ENCODE data around the gene CHTF8. TPM values are rescaled to one million over a fixed set of nuclear protein-coding genes. Genes with fewer than 3 reads are reported as not detected.
A peak's percentile ranks its signal among the peaks of the same experiment; 100 is the strongest.

Gene CHTF8
- total RNA-seq, 2 donors from 2014 or later = 49.4 to 60.5 TPM

- Histone ChIP-seq H3K27me3 (no peaks in the 10 kb centered on the region), H3K9me3 (no peaks in the 10 kb centered on the region), H3K36me3 (no peaks in the 10 kb centered on the region), H3K4me3 (peak within 1 kb of the TSS; percentile 50 to 61), H3K27ac (no peak within 1 kb of the TSS), H3K4me1 (peaks cover 0 to 30% of the 10 kb centered on the region in 2 donors)
- DNase-seq (ENCODE audit: low spot score) = no peak
- peak in 1 of 2 donors; percentile 41 for TF ChIP-seq CTCF (IDR thresholded peaks at IDR 0.05)
Observed at GRCh38 chr16:69105501-69106361, 26.7 kb downstream of the CHTF8 start, which contains the start of gene HAS3. TSS of gene HAS3 (plus strand) at chr16:69105653. CDS start at chr16:69109396, 3,743 bp downstream.

GRCh38 chr16:69100071-69100691 is 32.2 kb downstream of the CHTF8 start:
- Histone ChIP-seq H3K4me1 (peaks cover 0 to 2% of the 10 kb centered on the region in 2 donors), H3K27ac (no peak overlapping the region), H3K27me3 (no peaks in the 10 kb centered on the region), H3K9me3 (no peaks in the 10 kb centered on the region), H3K4me3 (no peak overlapping the region), H3K36me3 (no peaks in the 10 kb centered on the region)
- TF ChIP-seq CTCF (IDR thresholded peaks at IDR 0.05) = no peak
- no peak for DNase-seq (ENCODE audit: low spot score)

- TF ChIP-seq CTCF (IDR thresholded peaks at IDR 0.05) = no peak
- no peak for DNase-seq (ENCODE audit: low spot score)
- Histone ChIP-seq H3K27me3 (no peaks in the 10 kb centered on the region), H3K4me1 (no peaks in the 10 kb centered on the region), H3K36me3 (no peaks in the 10 kb centered on the region), H3K4me3 (no peak overlapping the region), H3K9me3 (no peaks in the 10 kb centered on the region), H3K27ac (no peak overlapping the region)
Observed at GRCh38 chr16:69095193-69095592, 37.2 kb downstream of the CHTF8 start.

- no peak for TF ChIP-seq CTCF (IDR thresholded peaks at IDR 0.05)
- Histone ChIP-seq H3K4me1 (no peaks in the 10 kb centered on the region), H3K36me3 (no peaks in the 10 kb centered on the region), H3K4me3 (no peak overlapping the region), H3K27ac (no peak overlapping the region), H3K9me3 (no peaks in the 10 kb centered on the region), H3K27me3 (no peaks in the 10 kb centered on the region)
- DNase-seq (ENCODE audit: low spot score) = no peak
Observed at GRCh38 chr16:69094501-69094900, 37.9 kb downstream of the CHTF8 start.

GRCh38 chr16:69093974-69094373 is 38.4 kb downstream of the CHTF8 start:
- no peaks in the 10 kb centered on the region for H3K27me3 ChIP-seq
- H3K9me3 ChIP-seq = no peaks in the 10 kb centered on the region
- no peak for TF ChIP-seq CTCF (IDR thresholded peaks at IDR 0.05)
- H3K36me3 ChIP-seq = no peaks in the 10 kb centered on the region
- H3K27ac ChIP-seq = no peak overlapping the region
- H3K4me3 ChIP-seq = no peak overlapping the region
- H3K4me1 ChIP-seq = no peaks in the 10 kb centered on the region
- DNase-seq (ENCODE audit: low spot score) = no peak
